Hindlimb muscle (tissue), 1 donor: Measurements from ENCODE around the gene ATXN7L1. TPM values are rescaled to one million over a fixed set of nuclear protein-coding genes. Genes with fewer than 3 reads are reported as not detected.

ENCODE experiments used
- DNase-seq: peaks from one replicate; pipeline ENCODE4 v3.0.0-alpha.2; 2013
- polyA plus RNA-seq: library from polyadenylated mRNA; unstranded; fragments of 120-200 nt; gene quantifications from one replicate; pipeline ENCODE4 v1.2.1, GENCODE V29; 2013; ENCODE audit not compliant: insufficient read length

The ATXN7L1 gene
- polyA plus RNA-seq, 1 donor: 7.5 TPM

GRCh38 chr7:105822806-105823205 is 53.6 kb downstream of the ATXN7L1 start:
- no peak for DNase-seq

GRCh38 chr7:105821527-105821926 is 54.9 kb downstream of the ATXN7L1 start:
- DNase-seq: no peak

- DNase-seq: no peak
Observed at GRCh38 chr7:105820363-105821066, 55.9 kb downstream of the ATXN7L1 start.

- no peak for DNase-seq
Observed at GRCh38 chr7:105819559-105819958, 56.8 kb downstream of the ATXN7L1 start.

DNA sequence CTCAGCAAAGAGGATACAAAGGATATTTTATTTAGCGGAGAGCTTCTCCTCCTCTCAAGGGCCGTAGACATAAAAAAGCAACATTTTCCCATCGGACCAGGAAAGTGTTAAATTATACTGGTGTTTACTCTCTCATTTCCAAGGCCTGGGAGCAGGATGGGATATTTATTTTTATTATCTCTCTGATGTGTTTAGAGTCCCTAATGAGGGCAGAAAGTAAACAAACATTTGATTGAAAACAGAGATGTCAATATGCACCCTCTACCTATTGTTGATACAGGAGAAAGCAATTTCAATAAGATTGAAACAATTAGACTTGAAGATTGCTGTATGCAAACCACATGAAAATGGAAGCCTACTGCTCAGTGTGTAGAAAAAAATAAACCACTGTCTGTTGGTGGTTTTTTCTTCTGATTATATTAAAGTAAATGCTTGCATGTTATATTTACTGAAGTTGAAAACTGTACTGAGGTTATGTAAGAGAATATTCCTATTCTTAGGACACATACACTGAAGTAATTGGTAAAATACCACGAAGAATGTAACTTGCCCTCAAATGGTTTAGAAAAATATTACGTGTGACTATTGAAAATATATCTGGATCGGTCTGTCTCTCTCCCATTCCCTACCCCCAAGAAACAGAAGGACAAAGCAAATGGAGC is 59.3 kb downstream of the ATXN7L1 start:
- DNase-seq: no peak

GRCh38 chr7:105816266-105816843 is 60.0 kb downstream of the ATXN7L1 start:
- no peak for DNase-seq

- DNase-seq: no peak
Observed at GRCh38 chr7:105815576-105815975, 60.8 kb downstream of the ATXN7L1 start.

DNA sequence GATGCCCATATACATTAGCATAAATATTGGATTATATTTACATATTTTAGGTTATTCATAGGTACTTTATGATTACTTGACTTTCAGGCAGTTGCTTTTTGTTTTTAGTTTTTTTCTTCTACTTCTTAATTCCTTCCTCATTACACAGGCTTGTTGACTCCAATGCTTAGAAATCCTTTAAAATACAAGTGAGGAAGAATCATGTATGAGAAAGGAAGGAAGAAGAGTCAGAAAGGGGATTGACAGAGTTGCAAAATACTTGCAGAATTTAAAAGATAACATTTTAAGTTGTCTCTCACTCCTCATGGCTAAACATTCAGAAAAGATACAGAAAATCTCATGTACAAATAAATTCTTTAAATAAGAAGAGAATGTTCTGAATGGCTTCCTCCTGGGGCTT is 61.9 kb downstream of the ATXN7L1 start:
- no peak for DNase-seq

DNA sequence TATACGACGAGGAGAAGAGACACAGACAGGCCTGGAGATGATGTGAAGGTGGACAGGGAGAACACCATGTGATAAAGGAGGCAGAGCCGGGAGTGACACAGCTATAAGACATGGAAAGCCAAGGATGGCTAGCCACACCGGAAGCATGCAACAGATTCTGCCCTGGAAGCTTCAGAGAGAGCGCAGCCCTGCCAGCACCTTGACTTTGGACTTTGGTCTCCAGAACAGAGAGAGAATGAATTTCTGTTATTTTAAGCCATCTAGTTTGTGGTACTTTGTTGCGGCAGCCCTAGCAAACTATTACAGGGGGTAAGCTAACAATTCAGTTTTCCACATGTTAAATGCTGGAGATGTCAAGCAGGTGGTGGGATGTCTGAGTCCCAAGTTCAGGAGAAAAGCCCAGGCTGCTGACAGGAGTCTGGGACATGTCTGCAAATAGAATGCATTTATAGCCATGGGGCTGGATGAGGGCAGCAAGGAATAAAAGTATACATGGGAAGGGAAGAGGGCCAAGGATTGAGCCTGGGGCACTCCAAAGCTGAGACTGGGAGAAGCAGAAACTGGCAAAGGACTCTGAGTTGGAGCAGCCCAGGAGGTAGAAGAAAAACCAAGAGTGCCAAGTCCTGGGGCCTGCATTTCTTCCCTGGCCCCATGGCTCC is 65.1 kb downstream of the ATXN7L1 start:
- no peak for DNase-seq

DNA sequence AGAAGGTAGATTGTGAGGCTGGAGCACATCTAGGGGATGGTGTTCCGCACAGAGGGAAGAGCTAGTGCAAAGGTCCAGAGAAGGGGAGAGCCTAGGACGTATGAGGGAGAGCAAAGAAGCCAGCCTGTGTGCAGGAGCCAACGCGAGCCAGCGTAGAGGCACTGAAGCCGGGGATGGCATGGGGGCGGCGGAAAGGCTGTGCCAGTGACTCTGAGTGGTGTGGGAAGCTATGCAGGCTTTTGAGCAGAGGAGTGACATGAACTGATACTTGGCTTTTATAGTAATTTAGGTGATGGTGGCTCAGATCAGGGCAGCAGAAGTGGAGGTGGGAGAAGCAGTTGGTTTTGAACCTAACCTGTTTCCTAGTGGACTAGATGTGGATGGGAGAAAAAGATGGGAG is 65.8 kb downstream of the ATXN7L1 start:
- DNase-seq: no peak

- no peak for DNase-seq
Observed at GRCh38 chr7:105808703-105809590, 67.5 kb downstream of the ATXN7L1 start.

- DNase-seq: no peak
Observed at GRCh38 chr7:105808209-105808608, 68.2 kb downstream of the ATXN7L1 start.

GRCh38 chr7:105807448-105807762 is 69.0 kb downstream of the ATXN7L1 start:
- DNase-seq: no peak

DNA sequence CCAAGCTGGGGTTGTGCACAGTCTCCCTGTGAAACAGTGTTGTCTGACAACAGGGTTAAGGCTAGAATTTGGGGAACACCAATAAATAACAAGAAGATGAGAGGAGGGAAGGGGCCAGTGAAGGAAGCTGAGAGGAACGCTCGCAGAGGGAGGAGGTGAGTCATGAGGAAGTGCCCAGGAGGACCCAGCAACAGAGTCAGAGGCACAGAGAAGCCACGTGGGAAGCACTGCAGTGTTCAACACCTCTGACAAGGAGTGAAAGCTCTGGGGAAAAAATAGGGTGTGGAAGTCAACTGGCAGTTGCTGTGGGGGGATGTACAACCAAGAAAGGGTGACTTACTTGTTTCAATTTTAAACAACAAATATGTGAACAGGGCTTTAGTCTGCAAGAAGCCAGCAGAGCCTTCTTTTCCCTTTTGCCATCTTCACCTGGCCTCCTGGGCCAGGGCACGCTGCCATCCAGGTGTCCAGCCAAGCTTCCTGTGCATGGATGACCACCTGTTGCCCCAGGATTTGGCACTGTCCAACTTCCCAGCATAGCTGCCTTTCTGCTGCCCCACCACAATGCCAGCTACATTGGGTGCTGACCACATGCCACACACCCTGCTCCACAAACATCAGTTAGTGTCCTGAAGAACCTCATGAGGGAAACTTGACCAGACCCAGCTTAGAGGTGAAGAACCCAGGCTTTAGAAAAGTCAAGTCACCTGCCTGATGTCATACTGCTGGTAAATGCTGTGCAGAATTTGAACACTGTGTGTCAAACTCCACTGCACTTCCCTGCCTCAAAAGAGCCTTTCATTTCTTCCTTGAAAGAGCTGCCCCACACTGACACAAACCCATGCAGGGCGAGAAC is 69.6 kb downstream of the ATXN7L1 start:
- no peak for DNase-seq

- no peak for DNase-seq
Observed at GRCh38 chr7:105805447-105806019, 70.9 kb downstream of the ATXN7L1 start.

GRCh38 chr7:105803429-105803736 is 73.0 kb downstream of the ATXN7L1 start:
- no peak for DNase-seq

GRCh38 chr7:105802604-105803428 is 73.6 kb downstream of the ATXN7L1 start:
- DNase-seq: no peak

- DNase-seq: no peak
Observed at GRCh38 chr7:105800849-105801534, 75.4 kb downstream of the ATXN7L1 start.

DNA sequence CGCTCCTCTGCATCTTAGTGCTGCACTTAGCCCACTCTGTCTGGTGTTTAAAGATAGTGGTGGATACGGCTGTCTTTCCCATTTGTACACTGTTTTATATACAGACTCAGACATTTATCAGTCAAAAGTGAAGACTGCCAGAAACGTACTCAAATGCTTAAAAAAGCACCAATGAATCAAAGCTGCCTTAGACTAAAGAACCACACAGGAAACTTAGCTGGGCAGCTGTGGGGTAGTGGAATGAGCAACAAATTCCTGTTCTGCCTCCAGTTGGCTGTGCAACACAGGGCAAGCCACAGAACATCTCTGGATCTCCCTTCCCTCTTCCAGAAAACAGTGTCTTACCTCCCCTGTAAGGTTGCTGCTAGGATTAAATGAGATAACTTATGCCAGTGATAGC is 76.0 kb downstream of the ATXN7L1 start:
- DNase-seq: no peak

DNA sequence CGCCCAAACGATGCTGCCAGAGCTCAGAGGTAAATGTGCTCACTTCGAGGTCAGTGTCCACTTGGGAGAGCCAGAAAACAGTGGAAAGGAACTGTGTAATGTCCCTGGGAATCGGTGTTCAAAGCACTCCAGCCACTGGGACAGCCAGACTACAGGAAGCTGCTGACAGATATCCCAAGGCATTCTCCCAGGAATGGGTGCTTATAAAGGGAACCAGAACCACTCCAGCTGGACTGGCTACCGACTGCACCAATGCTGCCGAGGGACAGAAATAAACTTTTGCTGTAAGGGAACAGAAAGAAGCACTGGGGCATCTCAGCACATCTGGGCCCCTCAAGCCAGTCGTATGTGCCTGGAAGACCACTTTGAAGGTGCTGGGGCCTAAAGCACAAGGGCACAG is 76.7 kb downstream of the ATXN7L1 start:
- DNase-seq: no peak
